SK-N-SH (cell line): ENCODE results near the gene FBXW11. TPM values are rescaled to one million over a fixed set of nuclear protein-coding genes. Genes with fewer than 3 reads are reported as not detected.

Experiments used
- CTCF ChIA-PET: fragments of 300-600, 350-600 bp; formaldehyde crosslinking; extraction: SDS; loops from one replicate; lab custom pipeline; 2021; lab: Yijun Ruan, JAX
- POLR2A ChIA-PET: fragments of 350-600 bp; sonication (Branson Sonifier 250); formaldehyde crosslinking; extraction: SDS; loops from one replicate; lab custom pipeline; 2020; ENCODE audit warnings: antibody characterized with exemption, inconsistent platforms; lab: Yijun Ruan, JAX
- DNase-seq: peaks from one replicate; pipeline ENCODE4 v3.0.0; 2012
- H2AFZ ChIP-seq: fragments of 200-600 bp; sonication (generic); 2 replicates; pipeline ENCODE4 v1.8.1; 2016; ENCODE audit warnings: antibody characterized with exemption, mild to moderate bottlenecking, low read depth
- H3F3A ChIP-seq: fragments of 200-600 bp; sonication (generic); replicated peaks from 2 replicates; pipeline ENCODE3; 2016; ENCODE audit warnings: antibody characterized with exemption, mild to moderate bottlenecking; ENCODE audit not compliant: insufficient read depth
- H3K27ac ChIP-seq, 2 experiments: fragments of 200-500 bp in 1 of 2; fragments of 200-600 bp in 1 of 2; sonication (Bioruptor generic) in 1 of 2; sonication (generic), shearing (Covaris generic) in 1 of 2; 2 replicates each; pipeline versions ENCODE4 v1.5.1 to v1.6.1; 2014 to 2016; ENCODE audit warnings: low read depth in 2 of 2, inconsistent platforms in 1 of 2, low read length in 1 of 2, mild to moderate bottlenecking in 1 of 2, mixed read lengths in 1 of 2
- H3K27me3 ChIP-seq: fragments of 200-600 bp; sonication (generic), shearing (Covaris generic); 2 replicates; pipeline ENCODE4 v1.6.1; 2016; ENCODE audit warnings: mixed run types; ENCODE audit not compliant: insufficient read depth
- H3K36me3 ChIP-seq, 2 experiments: fragments of 200-500 bp in 1 of 2; fragments of 200-600 bp in 1 of 2; sonication (Bioruptor generic) in 1 of 2; sonication (generic) in 1 of 2; replicated peaks in 1 of 2; 2 replicates each; pipeline versions ENCODE3 to v1.5.1; 2014 to 2016; ENCODE audit warnings: low read length in 1 of 2, mild to moderate bottlenecking in 1 of 2; ENCODE audit not compliant: insufficient read depth in 2 of 2, control insufficient read depth in 1 of 2
- H3K4me1 ChIP-seq, 2 experiments: fragments of 200-500 bp in 1 of 2; fragments of 200-600 bp in 1 of 2; sonication (Bioruptor generic) in 1 of 2; sonication (generic), shearing (Covaris generic) in 1 of 2; 2 replicates each; pipeline versions ENCODE4 v1.5.1 to v1.6.1; 2014 to 2016; ENCODE audit warnings: low read depth in 1 of 2, low read length in 1 of 2, mixed run types in 1 of 2; ENCODE audit not compliant: insufficient read depth in 2 of 2, control insufficient read depth in 1 of 2
- H3K4me2 ChIP-seq: fragments of 200-600 bp; sonication (generic), shearing (Covaris generic); 2 replicates; pipeline ENCODE4 v1.6.1; 2017; ENCODE audit warnings: mixed run types
- H3K4me3 ChIP-seq, 2 experiments: fragments of 200-500 bp in 1 of 2; fragments of 200-600 bp in 1 of 2; sonication (Bioruptor generic) in 1 of 2; sonication (generic), shearing (Covaris generic) in 1 of 2; 2 replicates each; pipeline versions ENCODE4 v1.5.1 to v1.8.1; 2014 to 2016; ENCODE audit warnings: low read depth in 2 of 2, inconsistent platforms in 1 of 2, low read length in 1 of 2, mild to moderate bottlenecking in 1 of 2, mixed read lengths in 1 of 2, moderate library complexity in 1 of 2
- H3K79me2 ChIP-seq: fragments of 200-600 bp; sonication (generic); 2 replicates; pipeline ENCODE4 v1.8.1; 2017; ENCODE audit warnings: mild to moderate bottlenecking; ENCODE audit not compliant: insufficient read depth
- H3K9ac ChIP-seq: fragments of 200-600 bp; sonication (generic); 2 replicates; pipeline ENCODE4 v1.6.1; 2017; ENCODE audit warnings: mixed run types
- H3K9me2 ChIP-seq: fragments of 200-600 bp; sonication (generic); 2 replicates; pipeline ENCODE4 v1.6.1; 2017; ENCODE audit warnings: mixed run types
- H3K9me3 ChIP-seq: fragments of 200-600 bp; sonication (generic); 2 replicates; pipeline ENCODE4 v1.6.1; 2017; ENCODE audit warnings: mixed run types, mild to moderate bottlenecking, moderate library complexity
- H4K20me1 ChIP-seq: fragments of 200-600 bp; sonication (generic); 2 replicates; pipeline ENCODE4 v1.6.1; 2017; ENCODE audit warnings: mild to moderate bottlenecking, mixed run types; ENCODE audit not compliant: insufficient read depth
- FOXJ3 ChIP-seq: sonication (generic); formaldehyde crosslinking; IDR thresholded peaks from 2 replicates; pipeline ENCODE4 v1.5.1; 2020; ENCODE audit warnings: mild to moderate bottlenecking, missing genetic modification reagents
- FOXM1 ChIP-seq: IDR thresholded peaks from 2 replicates; pipeline ENCODE4 v1.4.0; 2012; ENCODE audit warnings: low read depth, mild to moderate bottlenecking
- MAX ChIP-seq: IDR thresholded peaks from 2 replicates; pipeline ENCODE4 v1.4.0; 2012; ENCODE audit warnings: low read depth
- MEF2A ChIP-seq: IDR thresholded peaks from 2 replicates; pipeline ENCODE4 v1.4.0; 2012; ENCODE audit warnings: low read depth, borderline replicate concordance
- RAD21 ChIP-seq: IDR thresholded peaks from 2 replicates; pipeline ENCODE4 v1.6.1; 2012; ENCODE audit warnings: mild to moderate bottlenecking, low read length
- RCOR1 ChIP-seq: fragments of 150-350 bp; IDR thresholded peaks from 2 replicates; pipeline ENCODE4 v1.6.1; 2017; ENCODE audit warnings: antibody characterized with exemption, low read length
- REST ChIP-seq: IDR thresholded peaks from 2 replicates; pipeline ENCODE4 v1.6.1; 2012; ENCODE audit warnings: mild to moderate bottlenecking, low read depth, low read length, moderate library complexity
- RFX5 ChIP-seq: IDR thresholded peaks from 2 replicates; pipeline ENCODE4 v1.6.1; 2012; ENCODE audit warnings: mild to moderate bottlenecking, improper control_type of control experiment, low read length
- SIN3A ChIP-seq: IDR thresholded peaks from 2 replicates; pipeline ENCODE4 v1.6.1; 2012; ENCODE audit warnings: low read depth, mild to moderate bottlenecking, low read length, moderate library complexity, borderline replicate concordance
- SMC3 ChIP-seq: IDR thresholded peaks from 2 replicates; pipeline ENCODE4 v1.6.1; 2012; ENCODE audit warnings: low read depth, low read length, improper control_type of control experiment
- TEAD4 ChIP-seq: IDR thresholded peaks from 2 replicates; pipeline ENCODE4 v1.4.0; 2012; ENCODE audit warnings: mild to moderate bottlenecking, borderline replicate concordance; ENCODE audit not compliant: insufficient read depth
- WGBS: methylation state at CpG from one replicate; pipeline ENCODE4 v1.1.6; 2017; ENCODE audit warnings: low lambda C conversion rate; 5-methylcytosine and 5-hydroxymethylcytosine counted together
- polyA plus RNA-seq, 3 experiments: library from polyadenylated mRNA; depleted of rRNA; stranded (reverse); fragments of >200 nt; gene quantifications; 2 replicates each; pipeline ENCODE4 v1.2.3, GENCODE V29; 2012
- TF ChIP-seq, protein P1 (sequence below): fragments of 150-350 bp; IDR thresholded peaks from 2 replicates; pipeline ENCODE4 v1.6.1; 2017; ENCODE audit warnings: antibody characterized with exemption, low read length, low read depth, borderline replicate concordance

The FBXW11 gene
- polyA plus RNA-seq, 1 of the 3 experiments (the other 2 are of a cell fraction) = 37.5 TPM

GRCh38 chr5:171841984-171842776 is 164.3 kb downstream of the FBXW11 start:
- CTCF ChIA-PET = interaction anchor here (1.3 kb wide), 1 partner anchor 212 kb away, joined by 5 read pairs; no protein-coding TSS in a partner anchor
- H3K9me3 ChIP-seq = no peaks in the 10 kb centered on the region
- H3K9ac ChIP-seq = no peak overlapping the region
- POLR2A ChIA-PET = no interaction called here
- TF ChIP-seq REST (no peak), MAX (no peak), TEAD4 (no peak), RAD21 (no peak), SMC3 (no peak), FOXM1 (no peak), FOXJ3 (CRISPR knock-in tag) (no peak), RCOR1 (no peak), SIN3A (no peak), RFX5 (no peak), MEF2A (no peak)
- TF ChIP-seq, protein P1, sequence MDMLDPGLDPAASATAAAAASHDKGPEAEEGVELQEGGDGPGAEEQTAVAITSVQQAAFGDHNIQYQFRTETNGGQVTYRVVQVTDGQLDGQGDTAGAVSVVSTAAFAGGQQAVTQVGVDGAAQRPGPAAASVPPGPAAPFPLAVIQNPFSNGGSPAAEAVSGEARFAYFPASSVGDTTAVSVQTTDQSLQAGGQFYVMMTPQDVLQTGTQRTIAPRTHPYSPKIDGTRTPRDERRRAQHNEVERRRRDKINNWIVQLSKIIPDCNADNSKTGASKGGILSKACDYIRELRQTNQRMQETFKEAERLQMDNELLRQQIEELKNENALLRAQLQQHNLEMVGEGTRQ = no peak
- H4K20me1 ChIP-seq = no peaks in the 10 kb centered on the region
- no peaks in the 10 kb centered on the region for H3F3A ChIP-seq
- 81% methylated on average over 23 of the region's 24 CpGs for WGBS
- no peak for DNase-seq
- H3K4me2 ChIP-seq = no peak overlapping the region
- H3K4me1 ChIP-seq = no peaks in the 10 kb centered on the region
- no peaks in the 10 kb centered on the region for H3K36me3 ChIP-seq
- H3K79me2 ChIP-seq = no peaks in the 10 kb centered on the region
- H3K27me3 ChIP-seq = no peaks in the 10 kb centered on the region
- no peak overlapping the region for H3K4me3 ChIP-seq
- H3K9me2 ChIP-seq = no peaks in the 10 kb centered on the region
- no peak overlapping the region for H2AFZ ChIP-seq
- no peak overlapping the region for H3K27ac ChIP-seq
